ENCODE measurements around the gene DAPK2.

Gene DAPK2

GRCh38 chr15:63923993-63924950 is 122.0 kb downstream of the DAPK2 start:
- H3K27me3 ChIP-seq (ENCODE audit: control insufficient read depth, insufficient read depth, low read length), result no peaks in the 10 kb centered on the region
- no peak overlapping the region for H3K27ac ChIP-seq (ENCODE audit: low read length)
- no peaks in the 10 kb centered on the region for H3K4me1 ChIP-seq (ENCODE audit: control insufficient read depth, low read depth, low read length)
- H3K9me3 ChIP-seq (ENCODE audit: control insufficient read depth, low read depth, low read length), result no peaks in the 10 kb centered on the region
- no peaks in the 10 kb centered on the region for H3K36me3 ChIP-seq (ENCODE audit: control insufficient read depth, low read depth, low read length)
- H3K4me3 ChIP-seq (ENCODE audit: low read length), result no peak overlapping the region
- no peak overlapping the region for H3K9ac ChIP-seq (ENCODE audit: low read length)

DNA sequence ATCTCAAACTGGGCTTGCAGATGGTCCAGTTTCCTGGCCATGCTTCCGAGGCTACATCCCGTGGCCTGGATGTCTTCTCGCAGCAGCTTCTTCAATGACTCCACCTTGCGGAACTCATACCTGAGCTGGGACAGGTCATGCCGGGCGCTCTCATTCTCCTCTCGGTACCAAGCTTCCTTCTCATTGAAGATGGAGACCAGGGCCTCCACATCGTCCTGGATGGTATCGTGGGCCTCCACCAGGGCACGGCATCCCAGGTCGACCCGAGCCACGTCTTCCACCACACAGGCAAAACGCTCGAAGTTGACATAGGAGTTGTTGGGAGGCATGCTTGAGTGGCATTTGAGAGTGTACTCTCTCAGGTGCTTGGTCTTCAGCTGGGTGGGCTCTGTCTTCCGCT is 123.4 kb downstream of the DAPK2 start:
- Histone ChIP-seq H3K9me3 (ENCODE audit: control insufficient read depth, low read depth, low read length) (no peaks in the 10 kb centered on the region), H3K4me3 (ENCODE audit: low read length) (no peak overlapping the region), H3K4me1 (ENCODE audit: control insufficient read depth, low read depth, low read length) (peaks cover 4% of the 10 kb centered on the region), H3K27me3 (ENCODE audit: control insufficient read depth, insufficient read depth, low read length) (no peaks in the 10 kb centered on the region), H3K9ac (ENCODE audit: low read length) (no peak overlapping the region), H3K36me3 (ENCODE audit: control insufficient read depth, low read depth, low read length) (no peaks in the 10 kb centered on the region), H3K27ac (ENCODE audit: low read length) (no peak overlapping the region)

DNA sequence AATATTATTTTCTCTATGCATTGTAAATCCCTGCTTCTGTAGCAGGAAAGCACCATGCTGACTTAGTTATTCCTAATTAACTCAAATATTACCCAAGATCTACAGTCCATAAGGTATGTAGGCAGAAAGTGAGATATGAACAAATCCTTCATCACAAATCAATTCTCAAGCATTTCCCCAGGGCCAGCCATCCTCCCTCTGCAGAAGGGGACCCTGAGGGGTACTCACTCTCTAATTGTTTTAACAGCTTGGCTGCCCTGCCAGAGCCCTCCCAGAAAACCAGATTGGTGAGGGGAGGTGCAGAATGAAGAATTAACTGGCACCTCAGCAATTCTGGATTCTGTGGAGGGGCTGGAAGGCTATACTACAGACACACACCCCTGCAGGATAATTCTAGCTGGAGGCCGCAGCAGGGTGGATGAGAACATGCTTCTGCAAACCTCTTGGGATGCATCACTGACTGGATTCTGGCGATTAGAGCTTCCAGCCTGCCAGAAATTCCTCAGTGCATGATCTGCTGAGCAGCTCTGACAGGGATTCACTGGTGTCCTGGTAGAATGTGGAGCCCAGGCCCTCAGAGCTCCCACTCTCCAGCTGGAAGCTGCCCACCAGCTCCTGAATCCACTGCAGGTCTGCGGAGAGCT is 123.9 kb downstream of the DAPK2 start:
- Histone ChIP-seq H3K9me3 (ENCODE audit: control insufficient read depth, low read depth, low read length) (no peaks in the 10 kb centered on the region), H3K4me1 (ENCODE audit: control insufficient read depth, low read depth, low read length) (peaks cover 10% of the 10 kb centered on the region), H3K27me3 (ENCODE audit: control insufficient read depth, insufficient read depth, low read length) (no peaks in the 10 kb centered on the region), H3K36me3 (ENCODE audit: control insufficient read depth, low read depth, low read length) (no peaks in the 10 kb centered on the region), H3K9ac (ENCODE audit: low read length) (no peak overlapping the region), H3K4me3 (ENCODE audit: low read length) (no peak overlapping the region), H3K27ac (ENCODE audit: low read length) (no peak overlapping the region)

- H3K9ac ChIP-seq (ENCODE audit: low read length), result no peak overlapping the region
- H3K36me3 ChIP-seq (ENCODE audit: control insufficient read depth, low read depth, low read length), result no peaks in the 10 kb centered on the region
- H3K27me3 ChIP-seq (ENCODE audit: control insufficient read depth, insufficient read depth, low read length), result no peaks in the 10 kb centered on the region
- H3K27ac ChIP-seq (ENCODE audit: low read length), result no peak overlapping the region
- no peaks in the 10 kb centered on the region for H3K9me3 ChIP-seq (ENCODE audit: control insufficient read depth, low read depth, low read length)
- H3K4me3 ChIP-seq (ENCODE audit: low read length), result no peak overlapping the region
- peaks cover 21% of the 10 kb centered on the region for H3K4me1 ChIP-seq (ENCODE audit: control insufficient read depth, low read depth, low read length)
Measured at GRCh38 chr15:63920504-63921175, 125.6 kb downstream of the DAPK2 start.

DNA sequence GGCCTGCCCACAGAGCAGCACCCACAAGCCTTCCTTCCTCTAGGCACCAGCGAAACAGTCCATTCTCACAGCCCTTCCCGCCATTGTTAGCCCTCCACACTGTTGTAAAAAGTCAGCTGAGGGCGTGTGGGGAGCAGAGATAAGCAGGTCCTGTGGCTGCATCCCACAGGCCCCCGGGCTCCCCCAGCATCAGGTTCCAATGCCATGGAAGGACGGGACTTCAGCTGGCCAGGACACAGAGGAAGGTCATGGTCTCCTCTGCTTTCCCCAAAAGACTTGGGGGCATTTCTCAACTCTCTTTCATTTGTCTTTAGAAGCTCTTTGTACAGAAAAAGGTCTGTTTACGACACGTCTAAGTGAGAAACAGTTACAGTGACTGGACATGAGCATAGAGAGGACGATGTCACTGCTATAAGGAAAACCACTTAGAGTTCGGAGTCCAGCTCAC is 127.4 kb downstream of the DAPK2 start:
- no peaks in the 10 kb centered on the region for H3K27me3 ChIP-seq (ENCODE audit: control insufficient read depth, insufficient read depth, low read length)
- H3K9me3 ChIP-seq (ENCODE audit: control insufficient read depth, low read depth, low read length), result no peaks in the 10 kb centered on the region
- peaks cover 21% of the 10 kb centered on the region for H3K4me1 ChIP-seq (ENCODE audit: control insufficient read depth, low read depth, low read length)
- H3K9ac ChIP-seq (ENCODE audit: low read length), result no peak overlapping the region
- H3K4me3 ChIP-seq (ENCODE audit: low read length), result no peak overlapping the region
- no peak overlapping the region for H3K27ac ChIP-seq (ENCODE audit: low read length)
- H3K36me3 ChIP-seq (ENCODE audit: control insufficient read depth, low read depth, low read length), result no peaks in the 10 kb centered on the region

DNA sequence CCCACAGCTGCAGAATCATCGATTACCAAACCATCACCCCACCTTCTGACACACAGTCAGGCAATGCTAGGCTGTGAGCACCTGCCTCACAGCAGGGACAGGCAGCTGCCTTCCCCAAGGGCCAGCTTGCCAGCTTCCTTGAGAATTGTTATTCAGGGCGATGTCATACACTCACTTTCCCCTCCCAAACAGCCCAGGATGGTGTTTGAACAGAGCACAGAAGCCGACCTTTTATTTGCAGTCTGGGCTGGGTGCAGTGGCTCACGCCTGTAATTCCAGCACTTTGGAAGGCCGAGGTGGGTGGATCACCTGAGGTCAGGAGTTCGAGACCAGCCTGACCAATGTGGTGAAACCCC is 128.0 kb downstream of the DAPK2 start:
- Histone ChIP-seq H3K27ac (ENCODE audit: low read length) (no peak overlapping the region), H3K9me3 (ENCODE audit: control insufficient read depth, low read depth, low read length) (no peaks in the 10 kb centered on the region), H3K9ac (ENCODE audit: low read length) (no peak overlapping the region), H3K27me3 (ENCODE audit: control insufficient read depth, insufficient read depth, low read length) (no peaks in the 10 kb centered on the region), H3K36me3 (ENCODE audit: control insufficient read depth, low read depth, low read length) (no peaks in the 10 kb centered on the region), H3K4me1 (ENCODE audit: control insufficient read depth, low read depth, low read length) (peaks cover 21% of the 10 kb centered on the region), H3K4me3 (ENCODE audit: low read length) (no peak overlapping the region)

- Histone ChIP-seq H3K9ac (ENCODE audit: low read length) (no peak overlapping the region), H3K4me3 (ENCODE audit: low read length) (no peak overlapping the region)
Measured at GRCh38 chr15:63917588-63918316, 128.5 kb downstream of the DAPK2 start.

DNA sequence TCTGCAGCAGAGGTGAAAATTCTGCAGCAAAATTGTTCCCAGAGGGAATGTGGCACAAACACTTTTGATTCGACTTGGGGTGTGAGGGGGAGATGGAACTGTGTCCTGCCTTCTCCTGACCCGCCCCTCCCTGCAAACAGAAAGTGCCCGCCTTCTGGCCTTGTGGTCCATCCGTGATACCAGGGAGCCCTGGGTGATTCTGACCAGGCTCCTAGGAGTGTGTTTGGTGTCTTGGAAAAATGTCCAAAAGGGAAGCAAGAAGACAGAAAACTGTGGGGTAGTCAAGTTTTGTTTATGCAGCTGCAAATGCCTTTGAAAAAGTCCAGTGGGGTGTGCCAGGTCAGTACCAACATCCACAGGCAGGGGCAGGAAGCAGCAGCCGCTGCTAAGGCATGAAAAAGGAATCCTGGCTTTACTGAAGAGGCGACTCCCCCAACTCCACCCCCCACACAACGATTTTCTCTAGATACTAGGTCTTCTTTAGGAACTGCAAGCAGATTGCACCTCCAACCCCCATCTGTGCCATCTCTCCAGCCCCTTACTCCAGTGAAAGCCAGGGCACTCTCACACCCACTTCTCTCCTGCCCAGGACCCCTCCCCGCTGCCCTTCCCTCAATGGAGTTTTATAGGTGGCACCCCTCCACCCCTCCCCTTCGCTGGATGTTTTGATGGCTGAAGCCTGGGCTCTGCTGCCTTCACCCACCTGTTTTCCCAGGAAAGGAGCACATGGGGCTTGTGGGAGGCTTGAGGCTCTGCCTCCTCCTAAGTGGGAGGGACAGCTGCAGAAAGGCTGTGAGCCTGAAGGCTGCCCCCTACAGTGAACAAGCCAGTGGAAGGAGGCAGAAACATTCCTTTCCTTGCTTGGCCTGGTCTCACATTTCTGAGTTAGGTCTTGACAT is 130.2 kb downstream of the DAPK2 start:
- H3K27ac ChIP-seq (ENCODE audit: low read length), result no peak overlapping the region
- no peak overlapping the region for H3K9ac ChIP-seq (ENCODE audit: low read length)
- H3K36me3 ChIP-seq (ENCODE audit: control insufficient read depth, low read depth, low read length), result no peaks in the 10 kb centered on the region
- no peaks in the 10 kb centered on the region for H3K27me3 ChIP-seq (ENCODE audit: control insufficient read depth, insufficient read depth, low read length)
- no peak overlapping the region for H3K4me3 ChIP-seq (ENCODE audit: low read length)
- no peaks in the 10 kb centered on the region for H3K9me3 ChIP-seq (ENCODE audit: control insufficient read depth, low read depth, low read length)
- peaks cover 21% of the 10 kb centered on the region for H3K4me1 ChIP-seq (ENCODE audit: control insufficient read depth, low read depth, low read length)

More at GRCh38 chr15:63917588-63918316, 128.5 kb downstream of the DAPK2 start:
- no peaks in the 10 kb centered on the region for H3K27me3 ChIP-seq (ENCODE audit: control insufficient read depth, insufficient read depth, low read length)
- H3K36me3 ChIP-seq (ENCODE audit: control insufficient read depth, low read depth, low read length), result no peaks in the 10 kb centered on the region
- no peak overlapping the region for H3K27ac ChIP-seq (ENCODE audit: low read length)
- H3K9me3 ChIP-seq (ENCODE audit: control insufficient read depth, low read depth, low read length), result no peaks in the 10 kb centered on the region
- H3K4me1 ChIP-seq (ENCODE audit: control insufficient read depth, low read depth, low read length), result peaks cover 21% of the 10 kb centered on the region

DNA sequence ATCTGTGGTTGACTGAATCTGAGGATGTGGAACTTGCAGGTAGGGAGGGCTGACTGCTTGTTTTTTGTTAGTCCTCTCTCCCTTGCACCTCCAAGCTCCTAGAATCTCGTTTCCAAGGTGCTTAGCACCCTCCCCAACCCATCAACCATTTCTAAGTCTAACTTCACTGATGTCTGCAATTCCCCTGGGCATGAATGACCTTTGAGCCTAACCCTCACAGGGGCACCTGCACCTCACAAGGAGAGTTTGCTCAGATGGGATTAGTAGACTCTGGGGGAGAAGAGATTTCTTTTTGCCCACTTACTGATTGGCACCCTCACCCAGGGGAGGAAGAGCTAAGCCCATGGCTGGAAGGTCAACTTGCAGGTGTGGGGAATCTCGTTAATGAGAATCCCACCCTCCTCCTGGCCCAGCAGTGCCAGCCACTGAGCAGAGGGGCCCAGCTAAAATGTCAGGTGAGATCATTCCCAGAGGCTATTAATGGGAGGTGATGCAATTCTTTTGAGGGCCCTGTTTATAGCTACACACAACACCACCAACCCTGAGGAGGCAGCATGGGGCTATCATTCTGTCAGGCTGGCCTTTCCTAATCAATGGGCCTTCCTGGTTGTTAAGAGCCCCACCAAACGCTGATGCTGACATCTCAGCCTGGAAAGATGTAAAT is 130.9 kb downstream of the DAPK2 start:
- peaks cover 21% of the 10 kb centered on the region for H3K4me1 ChIP-seq (ENCODE audit: control insufficient read depth, low read depth, low read length)

GRCh38 chr15:63913786-63914315 is 132.4 kb downstream of the DAPK2 start:
- no peak overlapping the region for H3K27ac ChIP-seq (ENCODE audit: low read length)
- H3K36me3 ChIP-seq (ENCODE audit: control insufficient read depth, low read depth, low read length), result no peaks in the 10 kb centered on the region
- peaks cover 21% of the 10 kb centered on the region for H3K4me1 ChIP-seq (ENCODE audit: control insufficient read depth, low read depth, low read length)
- no peak overlapping the region for H3K4me3 ChIP-seq (ENCODE audit: low read length)
- H3K9ac ChIP-seq (ENCODE audit: low read length), result no peak overlapping the region
- H3K27me3 ChIP-seq (ENCODE audit: control insufficient read depth, insufficient read depth, low read length), result no peaks in the 10 kb centered on the region
- no peaks in the 10 kb centered on the region for H3K9me3 ChIP-seq (ENCODE audit: control insufficient read depth, low read depth, low read length)

More for the DNA sequence above, 130.9 kb downstream of the DAPK2 start:
- Histone ChIP-seq H3K36me3 (ENCODE audit: control insufficient read depth, low read depth, low read length) (no peaks in the 10 kb centered on the region), H3K27me3 (ENCODE audit: control insufficient read depth, insufficient read depth, low read length) (no peaks in the 10 kb centered on the region), H3K27ac (ENCODE audit: low read length) (no peak overlapping the region), H3K9me3 (ENCODE audit: control insufficient read depth, low read depth, low read length) (no peaks in the 10 kb centered on the region), H3K4me3 (ENCODE audit: low read length) (no peak overlapping the region), H3K9ac (ENCODE audit: low read length) (no peak overlapping the region)

Data from iPS-18a (cell line).